GM12874 (cell line): ENCODE data around the gene ZNF701.

Experiments
- TF ChIP-seq, protein P1 (sequence below): IDR thresholded peaks from 2 replicates; pipeline ENCODE4 v1.5.1; 2011; ENCODE audit warnings: low read depth, mild to moderate bottlenecking, control low read depth, low read length, moderate library complexity; ENCODE audit not compliant: insufficient read depth

ZNF701 gene

DNA sequence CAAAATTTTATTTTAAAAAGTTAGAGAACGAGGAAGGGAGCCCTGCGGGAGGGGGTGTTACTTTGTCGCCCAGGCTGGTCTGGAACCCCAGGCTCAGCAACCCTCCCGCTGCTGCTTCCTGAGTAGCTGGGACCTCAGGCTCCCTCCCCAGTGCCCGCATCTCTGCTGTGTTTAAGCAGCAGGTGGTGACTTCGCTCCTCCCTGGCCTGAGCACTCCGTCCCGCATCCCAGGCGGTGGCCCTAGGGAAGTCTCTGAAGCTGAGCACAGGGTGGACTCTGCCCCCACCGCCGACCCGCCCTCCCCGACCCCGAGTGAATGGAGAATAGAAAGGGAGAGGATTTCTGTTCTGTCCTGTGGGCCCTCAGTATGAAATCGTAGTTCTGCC lies 30.5 kb downstream of the ZNF701 start:
- TF ChIP-seq, protein P1, sequence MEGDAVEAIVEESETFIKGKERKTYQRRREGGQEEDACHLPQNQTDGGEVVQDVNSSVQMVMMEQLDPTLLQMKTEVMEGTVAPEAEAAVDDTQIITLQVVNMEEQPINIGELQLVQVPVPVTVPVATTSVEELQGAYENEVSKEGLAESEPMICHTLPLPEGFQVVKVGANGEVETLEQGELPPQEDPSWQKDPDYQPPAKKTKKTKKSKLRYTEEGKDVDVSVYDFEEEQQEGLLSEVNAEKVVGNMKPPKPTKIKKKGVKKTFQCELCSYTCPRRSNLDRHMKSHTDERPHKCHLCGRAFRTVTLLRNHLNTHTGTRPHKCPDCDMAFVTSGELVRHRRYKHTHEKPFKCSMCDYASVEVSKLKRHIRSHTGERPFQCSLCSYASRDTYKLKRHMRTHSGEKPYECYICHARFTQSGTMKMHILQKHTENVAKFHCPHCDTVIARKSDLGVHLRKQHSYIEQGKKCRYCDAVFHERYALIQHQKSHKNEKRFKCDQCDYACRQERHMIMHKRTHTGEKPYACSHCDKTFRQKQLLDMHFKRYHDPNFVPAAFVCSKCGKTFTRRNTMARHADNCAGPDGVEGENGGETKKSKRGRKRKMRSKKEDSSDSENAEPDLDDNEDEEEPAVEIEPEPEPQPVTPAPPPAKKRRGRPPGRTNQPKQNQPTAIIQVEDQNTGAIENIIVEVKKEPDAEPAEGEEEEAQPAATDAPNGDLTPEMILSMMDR: no peak

GRCh38 chr19:52601025-52601973 lies 31.2 kb downstream of the ZNF701 start:
- TF ChIP-seq, protein P1: peak; percentile 28; the same call in 1 of the 2 replicates

GRCh38 chr19:52602941-52603340 lies 32.9 kb downstream of the ZNF701 start:
- TF ChIP-seq, protein P1: no peak

DNA sequence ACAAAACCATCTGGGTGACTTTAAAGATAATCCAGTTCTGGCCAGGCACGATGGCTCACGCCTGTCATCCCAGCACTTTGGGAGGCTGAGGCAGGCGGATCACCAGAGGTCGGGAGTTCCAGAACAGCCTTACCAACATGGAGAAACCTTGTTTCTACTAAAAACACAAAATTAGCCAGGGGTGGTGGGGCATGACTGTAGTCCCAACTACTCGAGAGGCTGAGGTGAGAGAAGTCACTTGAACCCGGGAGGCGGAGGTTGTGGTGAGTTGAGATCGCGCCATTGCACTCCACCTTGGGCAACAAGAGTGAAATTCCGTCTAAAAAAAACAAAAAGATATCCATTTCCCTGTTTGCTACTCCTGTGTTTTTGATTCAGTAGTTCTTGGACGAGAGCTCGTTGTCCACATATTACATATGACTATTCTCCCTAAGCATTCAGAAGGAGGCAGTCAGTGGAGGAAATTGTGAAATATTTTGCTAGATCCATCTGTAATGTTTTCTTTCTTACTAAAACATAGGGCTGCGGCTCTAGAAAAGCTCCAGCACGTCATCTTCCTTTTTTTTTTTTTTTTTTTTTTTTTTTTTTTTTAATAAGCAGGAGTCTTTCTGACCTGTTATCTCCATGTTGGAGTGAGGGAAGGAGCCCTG lies 33.6 kb downstream of the ZNF701 start:
- TF ChIP-seq, protein P1: no peak

DNA sequence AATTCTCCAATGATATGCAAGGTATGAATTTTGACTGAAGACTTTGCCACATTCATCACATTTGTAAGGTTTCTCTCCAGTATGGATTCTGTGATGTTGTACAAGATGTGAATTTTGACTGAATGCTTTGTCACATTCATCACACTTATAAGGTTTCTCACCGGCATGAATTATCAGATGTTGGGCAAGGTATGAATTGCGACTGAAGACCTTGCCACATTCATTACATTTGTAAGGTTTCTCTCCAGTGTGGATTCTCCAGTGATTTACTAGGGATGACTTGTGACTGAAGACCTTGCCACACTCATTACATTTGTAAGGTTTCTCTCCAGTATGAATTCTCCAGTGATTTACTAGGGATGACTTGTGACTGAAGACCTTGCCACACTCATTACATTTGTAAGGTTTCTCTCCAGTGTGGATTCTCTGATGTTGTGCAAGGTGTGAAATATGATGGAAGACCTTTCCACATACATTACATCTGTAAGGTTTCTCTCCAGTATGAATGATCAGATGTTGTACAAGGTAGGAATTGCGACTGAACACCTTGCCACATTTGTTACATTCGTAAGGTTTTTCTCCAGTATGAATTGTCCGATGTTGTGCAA lies 43.3 kb downstream of the ZNF701 start:
- TF ChIP-seq, protein P1: no peak

GRCh38 chr19:52621376-52621775 lies 51.3 kb downstream of the ZNF701 start:
- TF ChIP-seq, protein P1: no peak

DNA sequence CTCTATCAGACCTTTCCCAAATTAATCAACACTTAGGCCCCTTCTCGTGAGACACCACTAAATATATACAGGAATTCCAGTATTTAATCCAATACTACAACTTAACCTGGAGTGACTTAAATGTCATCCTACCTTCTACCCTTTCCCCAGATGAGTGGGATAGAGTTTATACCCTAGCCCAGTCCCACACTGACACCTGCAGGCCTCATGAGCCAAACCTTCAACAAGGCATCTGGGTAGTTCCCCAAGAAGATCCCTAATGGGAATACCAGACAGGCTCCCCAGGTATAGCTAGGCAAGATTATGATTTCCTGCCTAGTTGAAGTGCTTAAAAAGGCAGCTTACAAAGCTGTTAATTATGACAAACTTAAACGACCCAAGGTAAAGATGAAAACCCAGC lies 52.2 kb downstream of the ZNF701 start:
- TF ChIP-seq, protein P1: no peak
